Gastroesophageal sphincter (tissue), 4 donors: Measurements from ENCODE around the gene TALDO1. TPM values are rescaled to one million over a fixed set of nuclear protein-coding genes. Genes with fewer than 3 reads are reported as not detected.

ENCODE experiments used
- ATAC-seq: fragments of 150-250 bp; one replicate; pipeline ENCODE4 v1.9.1; 2016; ENCODE audit warnings: mild to moderate bottlenecking, moderate library complexity
- H3K27ac ChIP-seq, 4 donors: fragments of 200-600 bp; sonication (generic) in 3 of 4; 1 replicate in 3 of 4; 2 replicates in 1 of 4; pipeline ENCODE4 v1.5.1; 2016 to 2019
- H3K27me3 ChIP-seq: fragments of 200-600 bp; sonication (generic); one replicate; pipeline ENCODE4 v1.5.1; 2019
- H3K36me3 ChIP-seq, 2 donors: fragments of 200-600 bp; sonication (generic); one replicate each; pipeline ENCODE4 v1.5.1; 2019; ENCODE audit warnings: control low read depth in 1 of 2
- H3K4me1 ChIP-seq, 3 donors: fragments of 200-600 bp; sonication (generic); 1 replicate in 2 of 3; 2 replicates in 1 of 3; pipeline ENCODE4 v1.5.1; 2016 to 2019; ENCODE audit warnings: control low read depth in 2 of 3
- H3K4me3 ChIP-seq, 2 donors: fragments of 200-600 bp; sonication (generic); one replicate each; pipeline ENCODE4 v1.5.1; 2019; ENCODE audit warnings: mild to moderate bottlenecking in 1 of 2, moderate library complexity in 1 of 2
- H3K9me3 ChIP-seq, 3 donors: fragments of 200-600 bp; sonication (generic); one replicate each; pipeline ENCODE4 v1.5.1; 2017 to 2019; ENCODE audit warnings: control low read depth in 2 of 3
- CTCF ChIP-seq, 4 experiments: fragments of 200-600 bp in 2 of 4; fragments of 450-650 bp in 2 of 4; sonication (generic) in 1 of 4; IDR thresholded peaks; one replicate each; pipeline ENCODE4 v1.5.1; 2017 to 2019; ENCODE audit warnings: antibody characterized with exemption in 4 of 4, mild to moderate bottlenecking in 2 of 4, moderate library complexity in 2 of 4
- EP300 ChIP-seq: sonication (generic); formaldehyde crosslinking; IDR thresholded peaks from one replicate; pipeline ENCODE4 v1.6.1; 2017; ENCODE audit warnings: antibody characterized with exemption, mild to moderate bottlenecking
- POLR2A ChIP-seq, 2 donors: fragments of 450-650 bp; IDR thresholded peaks; one replicate each; pipeline ENCODE4 v1.6.1; 2017; ENCODE audit warnings: antibody characterized with exemption in 2 of 2, mild to moderate bottlenecking in 2 of 2, moderate library complexity in 1 of 2
- POLR2AphosphoS5 ChIP-seq: sonication (generic); formaldehyde crosslinking; IDR thresholded peaks from one replicate; pipeline ENCODE4 v1.6.1; 2017; ENCODE audit warnings: antibody characterized with exemption
- WGBS, 2 donors: methylation state at CpG; one replicate each; pipeline ENCODE4 v1.1.5; 2018; ENCODE audit warnings: low coverage in 1 of 2; 5-methylcytosine and 5-hydroxymethylcytosine counted together
- total RNA-seq, 4 donors: library from RNA; depleted of rRNA; stranded (reverse); fragments of >200 nt; gene quantifications; one replicate each; pipeline ENCODE4 v1.1.0, GENCODE V29; 2016

Gene TALDO1
- total RNA-seq, 4 donors from 2014 or later: 161 to 201 (median 185) TPM

GRCh38 chr11:765025-765801 is 17.9 kb downstream of the TALDO1 start:
- TF ChIP-seq POLR2A (IDR thresholded peaks at IDR 0.05) (no peak), EP300 (no peak), CTCF (IDR thresholded peaks at IDR 0.05) (peak in 3 of 4 experiments; percentile 52 to 73 (median 62)), POLR2AphosphoS5 (no peak)
- no peak overlapping the region for H3K4me3 ChIP-seq
- H3K36me3 ChIP-seq: peaks cover 0 to 98% of the 10 kb centered on the region in 2 donors
- no peaks in the 10 kb centered on the region for H3K4me1 ChIP-seq
- WGBS, 2 donors: 61 to 87% methylated on average over 9 to 13 of the region's 19 CpGs
- H3K9me3 ChIP-seq: no peaks in the 10 kb centered on the region
- ATAC-seq: peak; percentile 34
- H3K27ac ChIP-seq: peak overlapping the region in 1 of 4 donors; percentile 27
- no peaks in the 10 kb centered on the region for H3K27me3 ChIP-seq

- WGBS, 2 donors: 96 to 100% methylated on average over 3 to 7 of the region's 8 CpGs
- no peak for ATAC-seq
- no peak for TF ChIP-seq CTCF (IDR thresholded peaks at IDR 0.05)
- no peak for TF ChIP-seq EP300
- TF ChIP-seq POLR2AphosphoS5: no peak
- no peak for TF ChIP-seq POLR2A (IDR thresholded peaks at IDR 0.05)
- Histone ChIP-seq H3K36me3 (peaks cover 0 to 98% of the 10 kb centered on the region in 2 donors), H3K4me1 (no peaks in the 10 kb centered on the region), H3K27ac (peak overlapping the region in 1 of 4 donors; percentile 27), H3K9me3 (no peaks in the 10 kb centered on the region), H3K4me3 (no peak overlapping the region), H3K27me3 (no peaks in the 10 kb centered on the region)
These were observed 18.5 kb downstream of the TALDO1 start for GRCh38 chr11:765802-766091.

GRCh38 chr11:766106-766935 is 19.1 kb downstream of the TALDO1 start:
- WGBS, 2 donors: 52 to 82% methylated on average over 2 to 4 of the region's 11 CpGs

GRCh38 chr11:766936-767210 is 19.6 kb downstream of the TALDO1 start:
- peaks cover 0 to 98% of the 10 kb centered on the region in 2 donors for H3K36me3 ChIP-seq
- WGBS, 2 donors: 92 to 100% methylated on average over 1 to 2 of the region's 2 CpGs

More at GRCh38 chr11:766106-766935, 19.1 kb downstream of the TALDO1 start:
- Histone ChIP-seq H3K27ac (no peak overlapping the region), H3K4me3 (no peak overlapping the region), H3K9me3 (no peaks in the 10 kb centered on the region), H3K4me1 (no peaks in the 10 kb centered on the region), H3K36me3 (peaks cover 0 to 98% of the 10 kb centered on the region in 2 donors), H3K27me3 (no peaks in the 10 kb centered on the region)
- no peak for ATAC-seq
- TF ChIP-seq POLR2AphosphoS5: no peak
- TF ChIP-seq EP300: no peak
- TF ChIP-seq CTCF (IDR thresholded peaks at IDR 0.05): no peak
- TF ChIP-seq POLR2A (IDR thresholded peaks at IDR 0.05): no peak

More at GRCh38 chr11:766936-767210, 19.6 kb downstream of the TALDO1 start:
- no peaks in the 10 kb centered on the region for H3K9me3 ChIP-seq
- peaks cover 0 to 2% (median 0%) of the 10 kb centered on the region in 3 donors for H3K4me1 ChIP-seq
- H3K27ac ChIP-seq: no peak overlapping the region
- ATAC-seq: no peak
- no peak for TF ChIP-seq EP300
- TF ChIP-seq CTCF (IDR thresholded peaks at IDR 0.05): no peak
- TF ChIP-seq POLR2A (IDR thresholded peaks at IDR 0.05): no peak
- no peaks in the 10 kb centered on the region for H3K27me3 ChIP-seq
- H3K4me3 ChIP-seq: no peak overlapping the region
